Activated CD8-positive, alpha-beta memory T cell treated with anti-CD3 and anti-CD28 coated beads for 4 hours (primary cell): Measurements from ENCODE around the gene NRG4.
"Not testable (repeated sequence)": the region's sequence is repeated elsewhere in the genome, so short reads cannot be mapped to it uniquely, and the experiment has no call there.

Experiments
- DNase-seq, 2 donors: peaks; one replicate each; pipeline ENCODE4 v3.0.0-alpha.2; 2020; ENCODE audit warnings: low read depth in 2 of 2

NRG4 gene

GRCh38 chr15:75927601-75928000, 84.6 kb downstream of the NRG4 start:
- no peak for DNase-seq

GRCh38 chr15:75926931-75927330, 85.3 kb downstream of the NRG4 start:
- no peak for DNase-seq

GRCh38 chr15:75925440-75925839, 86.8 kb downstream of the NRG4 start:
- no peak for DNase-seq

- DNase-seq = no peak
Measured at GRCh38 chr15:75924576-75924975, 87.6 kb downstream of the NRG4 start.

- no peak for DNase-seq
Measured at GRCh38 chr15:75923756-75924155, 88.5 kb downstream of the NRG4 start.

- DNase-seq = no peak
Measured at GRCh38 chr15:75921732-75922703, 90.2 kb downstream of the NRG4 start.

GRCh38 chr15:75920079-75920478, 92.1 kb downstream of the NRG4 start:
- DNase-seq = no peak

- no peak for DNase-seq
Measured at GRCh38 chr15:75918135-75918534, 94.1 kb downstream of the NRG4 start.

GRCh38 chr15:75916978-75917377, 95.2 kb downstream of the NRG4 start:
- DNase-seq = no peak

- not testable (repeated sequence) for DNase-seq
Measured at GRCh38 chr15:75910355-75910754, 101.9 kb downstream of the NRG4 start.

GRCh38 chr15:75905231-75905630, 107.0 kb downstream of the NRG4 start:
- no peak for DNase-seq

GRCh38 chr15:75903331-75904239, 108.6 kb downstream of the NRG4 start, which contains the start of gene FBXO22:
Gene FBXO22 (plus strand): TSS chr15:75903878. CDS start chr15:75903964, 86 bp downstream.
- DNase-seq = peak; percentile 71 to 76

- DNase-seq = no peak
Measured at GRCh38 chr15:75902129-75902557, 110.1 kb downstream of the NRG4 start.

- no peak for DNase-seq
Measured at GRCh38 chr15:75900577-75900976, 111.6 kb downstream of the NRG4 start.

GRCh38 chr15:75895731-75896130, 116.5 kb downstream of the NRG4 start:
- DNase-seq = no peak

- DNase-seq = no peak
Measured at GRCh38 chr15:75891895-75892294, 120.3 kb downstream of the NRG4 start.
